ENCODE data around the gene PCDH1. TPM values are rescaled to one million over a fixed set of nuclear protein-coding genes. Genes with fewer than 3 reads are reported as not detected.

PCDH1 gene
- total RNA-seq, 1 donor from 2014 or later, result 7.9 TPM

- no peak overlapping the region for H3K27ac Mint-ChIP-seq (ENCODE audit: unreplicated experiment)
- DNase-seq, result no peak
- peaks cover 7% of the 10 kb centered on the region for H3K27me3 Mint-ChIP-seq (ENCODE audit: unreplicated experiment)
- H3K36me3 Mint-ChIP-seq (ENCODE audit: unreplicated experiment), result no peaks in the 10 kb centered on the region
- no peak for TF ChIP-seq CTCF (IDR thresholded peaks at IDR 0.05; ENCODE audit: partially characterized antibody, unreplicated experiment)
- no peaks in the 10 kb centered on the region for H3K4me1 Mint-ChIP-seq (ENCODE audit: low read depth, unreplicated experiment)
- no peaks in the 10 kb centered on the region for H3K9me3 Mint-ChIP-seq (ENCODE audit: unreplicated experiment)
- H3K4me3 Mint-ChIP-seq (ENCODE audit: unreplicated experiment), result no peak overlapping the region
These were observed 11.1 kb downstream of the PCDH1 start for GRCh38 chr5:141867139-141867538.

DNA sequence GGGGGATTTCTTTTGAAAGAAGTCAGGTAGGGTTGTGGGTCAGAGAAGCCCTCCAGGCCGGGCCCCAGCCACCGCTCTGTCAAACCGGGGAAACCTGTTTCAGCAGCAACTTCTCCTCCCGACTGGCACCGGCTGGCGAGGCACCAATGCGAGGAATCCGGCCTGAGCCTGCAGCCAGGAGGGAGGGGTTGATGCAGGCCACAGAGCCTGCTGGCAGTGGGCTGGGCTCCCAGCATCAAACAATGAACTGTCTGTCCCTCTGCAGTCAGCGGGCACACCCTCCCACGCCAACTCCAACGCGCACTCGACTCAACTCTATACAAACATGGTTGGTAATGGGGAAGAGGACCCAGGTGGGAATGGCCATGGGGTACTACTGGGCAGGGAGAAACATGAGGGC, 12.1 kb downstream of the PCDH1 start:
- no peak for DNase-seq
- peaks cover 10% of the 10 kb centered on the region for H3K4me1 Mint-ChIP-seq (ENCODE audit: low read depth, unreplicated experiment)
- H3K27me3 Mint-ChIP-seq (ENCODE audit: unreplicated experiment), result peaks cover 11% of the 10 kb centered on the region
- H3K4me3 Mint-ChIP-seq (ENCODE audit: unreplicated experiment), result no peak overlapping the region
- TF ChIP-seq CTCF (IDR thresholded peaks at IDR 0.05; ENCODE audit: partially characterized antibody, unreplicated experiment), result no peak
- no peak overlapping the region for H3K27ac Mint-ChIP-seq (ENCODE audit: unreplicated experiment)
- H3K36me3 Mint-ChIP-seq (ENCODE audit: unreplicated experiment), result no peaks in the 10 kb centered on the region
- no peaks in the 10 kb centered on the region for H3K9me3 Mint-ChIP-seq (ENCODE audit: unreplicated experiment)

DNA sequence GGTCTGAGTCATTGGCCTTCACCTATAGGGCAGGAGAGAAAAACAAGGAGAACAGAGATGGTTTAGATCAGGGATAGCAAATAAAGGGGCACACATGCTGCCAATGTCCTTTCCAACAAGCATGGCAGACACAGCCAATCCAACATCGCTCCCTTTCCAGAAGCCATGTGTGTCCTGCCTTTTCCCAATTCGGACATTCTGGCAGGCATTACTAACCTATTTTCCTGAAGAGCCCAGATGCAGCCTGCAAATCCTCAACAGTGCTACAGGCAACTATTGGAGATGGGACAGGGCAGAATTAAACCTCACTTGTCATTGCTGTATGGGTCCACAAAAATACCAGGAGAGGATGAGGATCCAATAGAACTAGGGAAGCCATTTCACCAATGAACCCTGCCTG, 12.8 kb downstream of the PCDH1 start:
- TF ChIP-seq CTCF (IDR thresholded peaks at IDR 0.05; ENCODE audit: partially characterized antibody, unreplicated experiment), result no peak
- no peaks in the 10 kb centered on the region for H3K36me3 Mint-ChIP-seq (ENCODE audit: unreplicated experiment)
- H3K27me3 Mint-ChIP-seq (ENCODE audit: unreplicated experiment), result peaks cover 8% of the 10 kb centered on the region
- no peaks in the 10 kb centered on the region for H3K9me3 Mint-ChIP-seq (ENCODE audit: unreplicated experiment)
- H3K4me1 Mint-ChIP-seq (ENCODE audit: low read depth, unreplicated experiment), result peaks cover 11% of the 10 kb centered on the region
- DNase-seq, result no peak
- H3K4me3 Mint-ChIP-seq (ENCODE audit: unreplicated experiment), result no peak overlapping the region
- H3K27ac Mint-ChIP-seq (ENCODE audit: unreplicated experiment), result no peak overlapping the region

DNA sequence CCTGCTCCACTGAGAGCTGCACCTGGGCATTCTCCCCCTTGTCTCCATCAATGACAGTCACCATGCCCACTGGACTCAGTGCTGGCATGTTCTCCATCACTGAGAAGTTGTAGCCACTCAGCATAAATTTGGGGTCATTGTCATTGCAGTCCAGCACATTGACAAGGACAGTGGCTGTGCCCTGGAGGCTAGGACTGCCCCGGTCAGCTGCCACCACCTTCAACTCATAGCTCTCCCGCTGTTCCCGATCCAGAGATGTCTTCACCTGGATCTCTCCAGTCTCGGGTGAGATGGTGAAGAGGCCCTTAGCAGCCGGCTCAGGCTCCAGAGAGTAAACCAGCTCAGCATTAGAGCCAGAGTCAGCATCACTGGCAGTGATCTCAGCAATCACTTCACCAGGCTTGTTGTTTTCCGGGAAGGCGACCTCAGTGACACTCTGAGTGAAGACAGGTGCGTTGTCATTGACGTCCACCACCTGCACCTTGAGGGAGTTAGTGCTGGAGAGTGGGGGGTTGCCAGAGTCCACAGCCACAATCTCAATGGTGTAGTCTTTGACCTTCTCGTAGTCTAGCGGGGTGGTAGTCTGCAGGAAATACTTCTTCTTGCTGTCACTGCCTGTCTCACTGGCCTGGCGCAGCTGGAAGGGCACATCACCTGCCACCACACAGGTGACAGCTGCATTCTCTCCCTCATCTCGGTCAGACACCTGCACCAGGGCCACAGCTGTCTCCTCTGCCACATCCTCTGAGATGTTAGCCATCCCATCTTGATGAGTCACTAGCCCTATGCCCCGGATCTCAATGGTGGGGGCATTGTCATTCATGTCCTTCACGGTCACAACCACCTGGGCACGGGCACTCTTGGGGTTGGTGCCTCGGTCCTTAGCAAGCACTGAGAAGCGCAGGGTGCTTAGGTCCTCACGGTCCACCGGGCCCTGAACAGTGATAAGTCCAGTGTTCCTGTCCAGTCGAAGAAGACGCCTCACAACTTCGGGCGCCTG, 13.5 kb downstream of the PCDH1 start:
- peaks cover 7% of the 10 kb centered on the region for H3K27me3 Mint-ChIP-seq (ENCODE audit: unreplicated experiment)
- H3K9me3 Mint-ChIP-seq (ENCODE audit: unreplicated experiment), result peaks cover under 1% of the 10 kb centered on the region
- peak overlapping the region; percentile 20 for H3K27ac Mint-ChIP-seq (ENCODE audit: unreplicated experiment)
- peaks cover 11% of the 10 kb centered on the region for H3K4me1 Mint-ChIP-seq (ENCODE audit: low read depth, unreplicated experiment)
- TF ChIP-seq CTCF (IDR thresholded peaks at IDR 0.05; ENCODE audit: partially characterized antibody, unreplicated experiment), result no peak
- H3K36me3 Mint-ChIP-seq (ENCODE audit: unreplicated experiment), result peaks cover 2% of the 10 kb centered on the region
- no peak overlapping the region for H3K4me3 Mint-ChIP-seq (ENCODE audit: unreplicated experiment)
- no peak for DNase-seq

GRCh38 chr5:141863569-141864178, 14.5 kb downstream of the PCDH1 start:
- no peak for DNase-seq
- peaks cover 11% of the 10 kb centered on the region for H3K4me1 Mint-ChIP-seq (ENCODE audit: low read depth, unreplicated experiment)
- peaks cover 7% of the 10 kb centered on the region for H3K36me3 Mint-ChIP-seq (ENCODE audit: unreplicated experiment)
- no peak overlapping the region for H3K27ac Mint-ChIP-seq (ENCODE audit: unreplicated experiment)
- TF ChIP-seq CTCF (IDR thresholded peaks at IDR 0.05; ENCODE audit: partially characterized antibody, unreplicated experiment), result no peak
- H3K27me3 Mint-ChIP-seq (ENCODE audit: unreplicated experiment), result peaks cover 7% of the 10 kb centered on the region
- peaks cover 3% of the 10 kb centered on the region for H3K9me3 Mint-ChIP-seq (ENCODE audit: unreplicated experiment)
- H3K4me3 Mint-ChIP-seq (ENCODE audit: unreplicated experiment), result no peak overlapping the region

All from glutamatergic neuron (in vitro differentiated cells).